Gastrocnemius medialis (tissue), 4 donors: ENCODE data around the gene MMP21. TPM values are rescaled to one million over a fixed set of nuclear protein-coding genes. Genes with fewer than 3 reads are reported as not detected.

Experiments used
- ATAC-seq, 2 donors: fragments of 150-250 bp; one replicate each; pipeline ENCODE4 v1.9.1; 2016
- DNase-seq, 2 donors: peaks; one replicate each; pipeline ENCODE4 v3.0.0-alpha.2; 2019
- H3K27ac ChIP-seq, 4 donors: fragments of 200-600 bp; sonication (generic); 1 replicate in 1 of 4; 2 replicates in 3 of 4; pipeline ENCODE4 v1.5.1; 2016 to 2018; ENCODE audit warnings: mild to moderate bottlenecking in 2 of 4, moderate library complexity in 1 of 4
- H3K27me3 ChIP-seq, 3 donors: fragments of 200-600 bp; sonication (generic) in 2 of 3; 1 replicate in 1 of 3; 2 replicates in 2 of 3; pipeline versions ENCODE4 v1.5.1 to v1.6.0; 2016 to 2019; ENCODE audit warnings: mild to moderate bottlenecking in 1 of 3, moderate library complexity in 1 of 3
- H3K36me3 ChIP-seq, 2 donors: fragments of 200-600 bp; sonication (generic) in 1 of 2; one replicate each; pipeline ENCODE4 v1.5.1; 2017 to 2018
- H3K4me1 ChIP-seq, 2 donors: fragments of 200-600 bp; sonication (generic) in 1 of 2; one replicate each; pipeline ENCODE4 v1.5.1; 2016 to 2017; ENCODE audit warnings: mild to moderate bottlenecking in 2 of 2
- H3K4me3 ChIP-seq, 4 donors: fragments of 200-600 bp; sonication (generic) in 3 of 4; 1 replicate in 1 of 4; 2 replicates in 3 of 4; pipeline ENCODE4 v1.5.1; 2016 to 2019; ENCODE audit warnings: mild to moderate bottlenecking in 2 of 4
- H3K9me3 ChIP-seq, 3 donors: fragments of 200-600 bp; sonication (generic) in 2 of 3; 1 replicate in 1 of 3; 2 replicates in 2 of 3; pipeline ENCODE4 v1.5.1; 2016 to 2019
- POLR2A ChIP-seq, 2 donors: fragments of 450-650 bp; IDR thresholded peaks; one replicate each; pipeline ENCODE4 v1.6.1; 2017; ENCODE audit warnings: antibody characterized with exemption in 2 of 2, mild to moderate bottlenecking in 2 of 2, moderate library complexity in 2 of 2
- in situ Hi-C, 4 donors: fragments of 200-750 bp; cut with MboI; loops; one replicate each; pipeline versions ENCODE4 v1.15.0 to v1.8.0; 2017; ENCODE audit warnings: low sequenced_read_pairs in 4 of 4
- intact Hi-C: fragments of 100-400 bp; cut with DNase I; formaldehyde crosslinking; loops from one replicate; pipeline ENCODE4 v1.15.1; 2023; ENCODE audit warnings: low total_unique reads
- total RNA-seq, 4 donors: library from RNA; depleted of rRNA; stranded (reverse); fragments of >200 nt; gene quantifications; one replicate each; pipeline versions ENCODE4 v1.1.0 to v1.2.3, GENCODE V29; 2016
- TF ChIP-seq, protein P1 (sequence below), 5 experiments: fragments of 450-650 bp in 3 of 5; fragments of 200-600 bp in 2 of 5; sonication (generic) in 2 of 5; IDR thresholded peaks in 4 of 5; conservative IDR thresholded peaks in 1 of 5; 1 replicate in 4 of 5; 2 replicates in 1 of 5; pipeline ENCODE4 v1.5.1; 2016 to 2019; ENCODE audit warnings: antibody characterized with exemption in 5 of 5, mild to moderate bottlenecking in 3 of 5, moderate library complexity in 3 of 5

Gene MMP21
- total RNA-seq, 4 donors from 2014 or later: not detected

DNA sequence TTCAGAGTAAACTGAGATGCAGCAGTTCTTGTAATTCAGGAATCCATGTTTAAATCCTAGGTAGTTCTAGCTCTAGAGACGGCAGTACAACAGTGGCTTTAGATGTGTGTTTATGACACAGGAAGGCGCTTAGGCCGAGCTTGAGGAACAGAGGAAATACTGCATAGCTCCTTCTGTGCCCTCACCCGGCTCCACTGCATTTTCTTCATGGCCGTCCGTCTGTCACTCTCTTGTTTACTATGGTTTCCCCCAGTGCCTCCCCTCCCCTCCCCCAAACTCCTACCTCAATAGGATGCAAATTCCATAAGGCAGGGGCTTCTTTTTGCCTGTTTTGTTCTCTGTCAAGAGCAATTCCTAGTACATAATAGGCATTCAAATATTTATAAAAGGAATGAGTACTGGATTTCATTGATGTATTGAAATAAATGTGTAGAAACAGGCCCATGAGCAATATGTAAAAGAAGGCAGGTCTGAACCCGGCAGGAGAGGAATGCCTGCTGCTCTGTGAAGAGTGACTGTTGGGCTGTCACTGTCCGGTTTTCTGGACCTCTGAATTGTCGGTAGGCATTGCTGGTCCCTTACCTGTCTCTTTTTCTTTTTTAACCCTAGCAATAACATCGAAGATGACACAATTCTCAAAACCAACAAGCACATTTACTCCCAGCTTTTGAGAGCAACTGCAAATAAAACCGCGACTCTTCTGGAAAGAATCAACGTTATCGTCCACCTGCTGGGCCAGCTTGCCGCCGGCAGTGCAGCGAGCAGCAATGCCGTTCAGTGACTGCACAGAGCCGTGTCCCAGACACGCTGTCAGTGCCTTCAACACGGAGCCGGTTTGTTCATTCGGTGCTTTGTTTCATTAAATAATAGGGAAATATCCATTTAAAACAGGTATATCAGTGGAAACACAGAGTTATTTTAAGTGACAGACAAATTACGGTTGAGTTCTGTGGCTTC, 12.7 kb downstream of the MMP21 start:
- no peak for TF ChIP-seq POLR2A (IDR thresholded peaks at IDR 0.05)
- TF ChIP-seq, protein P1, sequence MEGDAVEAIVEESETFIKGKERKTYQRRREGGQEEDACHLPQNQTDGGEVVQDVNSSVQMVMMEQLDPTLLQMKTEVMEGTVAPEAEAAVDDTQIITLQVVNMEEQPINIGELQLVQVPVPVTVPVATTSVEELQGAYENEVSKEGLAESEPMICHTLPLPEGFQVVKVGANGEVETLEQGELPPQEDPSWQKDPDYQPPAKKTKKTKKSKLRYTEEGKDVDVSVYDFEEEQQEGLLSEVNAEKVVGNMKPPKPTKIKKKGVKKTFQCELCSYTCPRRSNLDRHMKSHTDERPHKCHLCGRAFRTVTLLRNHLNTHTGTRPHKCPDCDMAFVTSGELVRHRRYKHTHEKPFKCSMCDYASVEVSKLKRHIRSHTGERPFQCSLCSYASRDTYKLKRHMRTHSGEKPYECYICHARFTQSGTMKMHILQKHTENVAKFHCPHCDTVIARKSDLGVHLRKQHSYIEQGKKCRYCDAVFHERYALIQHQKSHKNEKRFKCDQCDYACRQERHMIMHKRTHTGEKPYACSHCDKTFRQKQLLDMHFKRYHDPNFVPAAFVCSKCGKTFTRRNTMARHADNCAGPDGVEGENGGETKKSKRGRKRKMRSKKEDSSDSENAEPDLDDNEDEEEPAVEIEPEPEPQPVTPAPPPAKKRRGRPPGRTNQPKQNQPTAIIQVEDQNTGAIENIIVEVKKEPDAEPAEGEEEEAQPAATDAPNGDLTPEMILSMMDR (IDR thresholded peaks at IDR 0.05 in 4 of 5, conservative IDR thresholded peaks at IDR 0.05 in 1 of 5): no peak
- intact Hi-C loops: no loop called here
- H3K9me3 ChIP-seq: no peaks in the 10 kb centered on the region
- peaks cover 3 to 75% of the 10 kb centered on the region in 2 donors for H3K36me3 ChIP-seq
- H3K27ac ChIP-seq: no peak overlapping the region
- in situ Hi-C loops: no loop called here
- no peak for ATAC-seq
- no peak for DNase-seq
- H3K4me1 ChIP-seq: no peaks in the 10 kb centered on the region
- no peak overlapping the region for H3K4me3 ChIP-seq
- H3K27me3 ChIP-seq: no peaks in the 10 kb centered on the region

DNA sequence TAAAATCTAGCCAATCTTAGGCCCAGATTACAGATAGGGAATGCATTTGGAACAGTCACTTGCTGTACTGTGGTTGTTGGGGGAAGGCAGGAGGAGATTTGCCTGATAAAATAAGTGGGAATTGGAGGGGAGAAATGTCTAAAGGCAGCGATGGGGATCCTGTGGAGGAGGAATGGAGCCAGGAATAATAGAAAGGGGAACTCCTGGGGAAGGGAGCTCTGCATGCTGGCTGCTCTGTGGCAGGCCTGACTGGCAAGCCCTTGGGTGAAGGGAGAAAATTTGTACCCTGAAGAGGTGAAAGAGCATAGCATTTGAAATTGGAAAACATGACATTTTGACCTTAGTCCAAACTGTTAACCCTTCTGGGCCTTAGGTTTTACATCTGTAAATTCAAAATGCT, 13.7 kb downstream of the MMP21 start:
- ATAC-seq (no peak), DNase-seq (no peak)
- intact Hi-C loops: no loop called here
- in situ Hi-C loops: no loop called here
- no peaks in the 10 kb centered on the region for H3K9me3 ChIP-seq
- H3K4me1 ChIP-seq: no peaks in the 10 kb centered on the region
- H3K27ac ChIP-seq: no peak overlapping the region
- no peak overlapping the region for H3K4me3 ChIP-seq
- no peak for TF ChIP-seq POLR2A (IDR thresholded peaks at IDR 0.05)
- TF ChIP-seq, protein P1 (IDR thresholded peaks at IDR 0.05 in 4 of 5, conservative IDR thresholded peaks at IDR 0.05 in 1 of 5): no peak
- H3K36me3 ChIP-seq: peaks cover 3 to 85% of the 10 kb centered on the region in 2 donors
- no peaks in the 10 kb centered on the region for H3K27me3 ChIP-seq

DNA sequence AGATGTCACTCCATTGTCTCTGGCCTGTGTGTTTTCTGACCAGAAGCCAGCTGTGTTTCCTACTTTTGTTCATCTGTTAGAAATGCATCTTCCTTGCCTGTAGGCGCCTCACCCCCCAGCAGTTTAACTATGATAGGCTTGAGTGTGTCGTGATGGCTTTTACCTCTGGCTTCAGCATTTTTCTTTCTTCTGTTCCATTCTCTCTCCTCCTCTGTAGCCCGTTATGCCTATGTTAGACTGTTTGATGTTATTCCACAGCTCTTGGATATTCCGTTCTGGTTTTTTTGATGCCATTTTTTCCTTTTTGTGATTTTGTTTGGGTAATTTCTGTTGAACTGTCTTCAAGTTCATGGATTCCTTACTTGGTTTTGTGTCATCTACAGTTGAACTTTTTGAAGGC, 17.9 kb downstream of the MMP21 start:
- intact Hi-C loops: no loop called here
- H3K4me1 ChIP-seq: no peaks in the 10 kb centered on the region
- no peak overlapping the region for H3K27ac ChIP-seq
- H3K4me3 ChIP-seq: no peak overlapping the region
- peaks cover 0 to 89% of the 10 kb centered on the region in 2 donors for H3K36me3 ChIP-seq
- in situ Hi-C loops: no loop called here
- no peak for DNase-seq
- TF ChIP-seq, protein P1 (IDR thresholded peaks at IDR 0.05 in 4 of 5, conservative IDR thresholded peaks at IDR 0.05 in 1 of 5): no peak
- no peak for TF ChIP-seq POLR2A (IDR thresholded peaks at IDR 0.05)
- H3K27me3 ChIP-seq: no peaks in the 10 kb centered on the region
- ATAC-seq: no peak
- no peaks in the 10 kb centered on the region for H3K9me3 ChIP-seq

DNA sequence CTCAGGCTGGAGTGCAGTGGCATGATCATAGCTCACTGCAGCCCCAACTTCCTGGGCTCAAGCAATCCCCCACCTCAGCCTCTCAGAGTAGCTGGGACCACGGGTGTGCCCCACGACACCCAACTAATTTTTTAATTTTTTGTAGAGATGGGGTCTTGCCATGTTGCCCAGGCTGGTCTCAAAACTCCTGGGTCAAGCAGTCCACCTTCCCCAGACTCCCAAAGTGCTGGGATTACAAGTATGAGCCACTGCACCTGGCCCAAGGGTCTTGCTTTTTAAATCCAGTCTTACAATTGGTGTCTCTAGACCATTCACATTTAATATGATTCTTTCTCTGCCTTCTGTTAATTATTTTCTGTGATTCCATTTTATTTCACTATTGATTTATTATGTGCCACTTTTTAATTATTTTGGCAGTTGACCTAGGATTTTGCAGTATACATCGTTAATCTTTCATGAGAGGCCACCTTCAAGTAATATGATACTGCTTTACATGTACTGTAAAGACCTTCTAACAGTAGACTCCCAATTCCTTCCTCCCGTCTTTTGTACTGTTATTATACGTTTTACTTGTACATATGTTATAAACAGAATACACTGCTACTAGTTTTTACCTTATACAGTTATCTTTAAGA, 18.7 kb downstream of the MMP21 start:
- peaks cover 0 to 89% of the 10 kb centered on the region in 2 donors for H3K36me3 ChIP-seq

More for the DNA sequence above, 18.7 kb downstream of the MMP21 start:
- ATAC-seq: no peak
- Histone ChIP-seq H3K4me1 (no peaks in the 10 kb centered on the region), H3K4me3 (no peak overlapping the region), H3K27me3 (no peaks in the 10 kb centered on the region), H3K9me3 (no peaks in the 10 kb centered on the region), H3K27ac (no peak overlapping the region)
- in situ Hi-C loops: no loop called here
- intact Hi-C loops: no loop called here
- no peak for DNase-seq
- no peak for TF ChIP-seq POLR2A (IDR thresholded peaks at IDR 0.05)
- TF ChIP-seq, protein P1 (IDR thresholded peaks at IDR 0.05 in 4 of 5, conservative IDR thresholded peaks at IDR 0.05 in 1 of 5): no peak
